CD4-positive, CD25-positive, alpha-beta regulatory T cell (primary cell): Measurements from ENCODE around the gene MYLK2. TPM values are rescaled to one million over a fixed set of nuclear protein-coding genes. Genes with fewer than 3 reads are reported as not detected.
"Not testable (repeated sequence)": the region's sequence is repeated elsewhere in the genome, so short reads cannot be mapped to it uniquely, and the experiment has no call there.

ENCODE experiments used
- ATAC-seq, 2 donors: fragments of 150-1000 bp; cut with Tn5 transposase; one replicate each; pipeline ENCODE4 v1.10.0; 2021; ENCODE audit warnings: low read depth in 2 of 2, moderate number of reproducible peaks in 2 of 2, moderate library complexity in 1 of 2
- DNase-seq, 3 donors: peaks; one replicate each; pipeline versions ENCODE4 v3.0.0 to v3.0.0-alpha.2; 2012 to 2022; ENCODE audit warnings: mixed read lengths in 1 of 3
- H3K27ac ChIP-seq: one replicate; pipeline ENCODE4 v1.7.0; 2013; ENCODE audit warnings: mild to moderate bottlenecking, low read length; ENCODE audit not compliant: insufficient read depth, poor library complexity, severe bottlenecking
- H3K27me3 ChIP-seq: one replicate; pipeline ENCODE4 v1.7.0; 2013; ENCODE audit warnings: low read length; ENCODE audit not compliant: control insufficient read depth, insufficient read depth
- H3K36me3 ChIP-seq: one replicate; pipeline ENCODE4 v1.7.0; 2013; ENCODE audit warnings: mild to moderate bottlenecking, low read length, moderate library complexity; ENCODE audit not compliant: control insufficient read depth, insufficient read depth
- H3K4me1 ChIP-seq: 2 replicates; pipeline ENCODE4 v1.7.0; 2013; ENCODE audit warnings: mild to moderate bottlenecking, low read length; ENCODE audit not compliant: insufficient read depth, control insufficient read depth, poor library complexity, severe bottlenecking
- H3K4me3 ChIP-seq: one replicate; pipeline ENCODE4 v1.7.0; 2013; ENCODE audit warnings: low read depth, mild to moderate bottlenecking, low read length, moderate library complexity
- H3K9me3 ChIP-seq, 2 experiments: 1 replicate in 1 of 2; 2 replicates in 1 of 2; pipeline ENCODE4 v1.7.0; 2013; ENCODE audit warnings: low read length in 2 of 2, mild to moderate bottlenecking in 1 of 2, moderate library complexity in 1 of 2; ENCODE audit not compliant: control insufficient read depth in 2 of 2
- H3K27ac Mint-ChIP-seq, 3 donors: one replicate each; pipeline ENCODE4 v1.8.0; 2020 to 2022; ENCODE audit warnings: mild to moderate bottlenecking in 3 of 3, mixed read lengths in 3 of 3, moderate library complexity in 2 of 3
- H3K27me3 Mint-ChIP-seq: one replicate; pipeline ENCODE4 v1.8.0; 2022; ENCODE audit warnings: mild to moderate bottlenecking, mixed read lengths
- H3K36me3 Mint-ChIP-seq: one replicate; pipeline ENCODE4 v1.8.0; 2020; ENCODE audit warnings: mixed read lengths
- H3K4me1 Mint-ChIP-seq, 4 donors: one replicate each; pipeline ENCODE4 v1.8.0; 2020 to 2022; ENCODE audit warnings: mixed read lengths in 4 of 4, mild to moderate bottlenecking in 1 of 4
- H3K4me3 Mint-ChIP-seq, 4 donors: one replicate each; pipeline ENCODE4 v1.8.0; 2020 to 2022; ENCODE audit warnings: mild to moderate bottlenecking in 4 of 4, mixed read lengths in 4 of 4, moderate library complexity in 3 of 4
- H3K9me3 Mint-ChIP-seq, 7 donors: one replicate each; pipeline ENCODE4 v1.8.0; 2020 to 2022; ENCODE audit warnings: mixed read lengths in 7 of 7, mild to moderate bottlenecking in 3 of 7, moderate library complexity in 2 of 7
- polyA plus RNA-seq, 4 donors: library from polyadenylated mRNA; unstranded; fragments of 300-500 nt; fragmentation: Illumina TruSeq; gene quantifications; one replicate each; pipeline ENCODE4 v1.2.3, GENCODE V29; 2021
- total RNA-seq: library from RNA; stranded (reverse); gene quantifications from one replicate; pipeline ENCODE4 v1.2.3, GENCODE V29; 2022

Gene MYLK2
- total and polyA plus RNA-seq, 5 donors from 2014 or later = not detected

- no peaks in the 10 kb centered on the region for H3K9me3 ChIP-seq
- ATAC-seq = no peak
- H3K4me3 Mint-ChIP-seq = no peak overlapping the region
- no peaks in the 10 kb centered on the region for H3K36me3 Mint-ChIP-seq
- H3K27ac ChIP-seq = no peak overlapping the region
- no peak for DNase-seq
- H3K4me1 ChIP-seq = peaks cover 6% of the 10 kb centered on the region
- no peaks in the 10 kb centered on the region for H3K27me3 Mint-ChIP-seq
- no peak overlapping the region for H3K4me3 ChIP-seq
- no peaks in the 10 kb centered on the region for H3K27me3 ChIP-seq
- H3K4me1 Mint-ChIP-seq = peaks cover 0 to 13% (median 1%) of the 10 kb centered on the region in 4 donors
- no peaks in the 10 kb centered on the region for H3K36me3 ChIP-seq
- H3K27ac Mint-ChIP-seq = no peak overlapping the region
- no peaks in the 10 kb centered on the region for H3K9me3 Mint-ChIP-seq
Measured at GRCh38 chr20:31824125-31824485, 4.9 kb downstream of the MYLK2 start.

- H3K4me1 Mint-ChIP-seq = peaks cover 0 to 13% (median 1%) of the 10 kb centered on the region in 4 donors
Measured at GRCh38 chr20:31824554-31825313, 5.6 kb downstream of the MYLK2 start.

GRCh38 chr20:31826074-31826473 is 6.9 kb downstream of the MYLK2 start:
- no peak overlapping the region for H3K27ac Mint-ChIP-seq
- no peak for DNase-seq
- no peaks in the 10 kb centered on the region for H3K36me3 Mint-ChIP-seq
- Histone ChIP-seq H3K27ac (no peak overlapping the region), H3K36me3 (no peaks in the 10 kb centered on the region), H3K4me3 (no peak overlapping the region), H3K27me3 (no peaks in the 10 kb centered on the region), H3K4me1 (peaks cover 6% of the 10 kb centered on the region), H3K9me3 (no peaks in the 10 kb centered on the region)
- no peaks in the 10 kb centered on the region for H3K27me3 Mint-ChIP-seq
- no peaks in the 10 kb centered on the region for H3K9me3 Mint-ChIP-seq
- ATAC-seq = no peak
- no peak overlapping the region for H3K4me3 Mint-ChIP-seq
- peaks cover 0 to 13% (median 1%) of the 10 kb centered on the region in 4 donors for H3K4me1 Mint-ChIP-seq

More at GRCh38 chr20:31824554-31825313, 5.6 kb downstream of the MYLK2 start:
- H3K9me3 ChIP-seq = no peaks in the 10 kb centered on the region
- no peaks in the 10 kb centered on the region for H3K27me3 Mint-ChIP-seq
- no peak overlapping the region for H3K4me3 ChIP-seq
- no peak overlapping the region for H3K4me3 Mint-ChIP-seq
- no peaks in the 10 kb centered on the region for H3K9me3 Mint-ChIP-seq
- ATAC-seq (no peak), DNase-seq (no peak)
- no peaks in the 10 kb centered on the region for H3K36me3 ChIP-seq
- no peaks in the 10 kb centered on the region for H3K27me3 ChIP-seq
- H3K27ac ChIP-seq = no peak overlapping the region
- no peaks in the 10 kb centered on the region for H3K36me3 Mint-ChIP-seq
- peaks cover 6% of the 10 kb centered on the region for H3K4me1 ChIP-seq
- no peak overlapping the region for H3K27ac Mint-ChIP-seq

GRCh38 chr20:31827059-31827458 is 7.9 kb downstream of the MYLK2 start:
- H3K4me1 ChIP-seq = peaks cover 6% of the 10 kb centered on the region
- Mint-ChIP-seq H3K36me3 (no peaks in the 10 kb centered on the region), H3K9me3 (no peaks in the 10 kb centered on the region), H3K27ac (no peak overlapping the region), H3K4me3 (no peak overlapping the region), H3K4me1 (peaks cover 0 to 13% (median 1%) of the 10 kb centered on the region in 4 donors), H3K27me3 (no peaks in the 10 kb centered on the region)
- no peaks in the 10 kb centered on the region for H3K9me3 ChIP-seq
- H3K27me3 ChIP-seq = no peaks in the 10 kb centered on the region
- no peak for DNase-seq
- H3K4me3 ChIP-seq = no peak overlapping the region
- H3K36me3 ChIP-seq = no peaks in the 10 kb centered on the region
- no peak overlapping the region for H3K27ac ChIP-seq
- ATAC-seq = no peak

DNA sequence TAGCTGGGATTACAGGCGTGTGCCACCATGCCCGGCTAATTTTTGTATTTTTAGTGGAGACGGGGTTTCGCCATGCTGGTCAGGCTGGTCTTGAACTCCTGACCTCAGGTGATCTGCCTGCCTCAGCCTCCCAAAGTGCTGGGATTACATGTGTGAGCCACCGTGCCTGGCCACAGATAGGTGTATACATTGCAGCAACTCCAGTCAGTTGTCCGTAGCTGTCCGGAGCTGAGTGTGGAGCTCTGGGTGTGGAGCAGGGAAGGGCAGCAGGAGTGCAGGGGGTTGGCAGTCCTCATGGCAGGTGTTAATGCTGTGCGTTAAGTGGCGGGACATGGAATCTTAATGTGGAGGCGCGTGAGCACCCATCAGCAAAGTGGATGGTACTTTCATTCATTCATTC is 8.9 kb downstream of the MYLK2 start:
- not testable (repeated sequence) for H3K36me3 Mint-ChIP-seq, DNase-seq, H3K4me3 ChIP-seq, H3K27ac ChIP-seq, H3K36me3 ChIP-seq, ATAC-seq, H3K4me3 Mint-ChIP-seq, H3K9me3 Mint-ChIP-seq, H3K27me3 ChIP-seq, H3K9me3 ChIP-seq, H3K27ac Mint-ChIP-seq, H3K4me1 ChIP-seq, H3K27me3 Mint-ChIP-seq, H3K4me1 Mint-ChIP-seq

DNA sequence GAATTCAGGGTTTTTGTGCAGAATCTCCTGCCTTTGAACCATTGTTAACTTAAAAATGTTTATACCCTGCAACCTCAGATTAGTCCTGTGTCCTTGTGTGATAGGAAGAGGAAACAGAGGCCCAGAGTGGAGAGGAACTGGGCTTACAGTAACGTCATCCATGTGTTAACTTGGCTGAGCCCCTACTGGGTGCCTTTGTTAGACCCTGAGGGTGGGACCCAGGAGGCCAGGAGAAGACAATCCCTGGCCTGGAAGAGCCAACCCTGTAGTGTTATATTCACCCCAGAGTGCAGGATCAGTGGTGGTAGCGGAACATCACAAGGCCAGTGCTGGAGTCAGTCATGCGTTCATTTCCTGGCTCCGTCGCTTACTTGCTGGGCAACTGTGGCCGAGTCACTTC is 10.6 kb downstream of the MYLK2 start:
- Histone ChIP-seq H3K27me3 (no peaks in the 10 kb centered on the region), H3K4me3 (no peak overlapping the region), H3K27ac (no peak overlapping the region), H3K4me1 (no peaks in the 10 kb centered on the region), H3K36me3 (no peaks in the 10 kb centered on the region), H3K9me3 (no peaks in the 10 kb centered on the region)
- Mint-ChIP-seq H3K4me1 (peaks cover 0 to 2% (median 0%) of the 10 kb centered on the region in 4 donors), H3K27ac (no peak overlapping the region), H3K36me3 (no peaks in the 10 kb centered on the region), H3K4me3 (no peak overlapping the region), H3K27me3 (no peaks in the 10 kb centered on the region), H3K9me3 (no peaks in the 10 kb centered on the region)
- DNase-seq (no peak), ATAC-seq (no peak)

DNA sequence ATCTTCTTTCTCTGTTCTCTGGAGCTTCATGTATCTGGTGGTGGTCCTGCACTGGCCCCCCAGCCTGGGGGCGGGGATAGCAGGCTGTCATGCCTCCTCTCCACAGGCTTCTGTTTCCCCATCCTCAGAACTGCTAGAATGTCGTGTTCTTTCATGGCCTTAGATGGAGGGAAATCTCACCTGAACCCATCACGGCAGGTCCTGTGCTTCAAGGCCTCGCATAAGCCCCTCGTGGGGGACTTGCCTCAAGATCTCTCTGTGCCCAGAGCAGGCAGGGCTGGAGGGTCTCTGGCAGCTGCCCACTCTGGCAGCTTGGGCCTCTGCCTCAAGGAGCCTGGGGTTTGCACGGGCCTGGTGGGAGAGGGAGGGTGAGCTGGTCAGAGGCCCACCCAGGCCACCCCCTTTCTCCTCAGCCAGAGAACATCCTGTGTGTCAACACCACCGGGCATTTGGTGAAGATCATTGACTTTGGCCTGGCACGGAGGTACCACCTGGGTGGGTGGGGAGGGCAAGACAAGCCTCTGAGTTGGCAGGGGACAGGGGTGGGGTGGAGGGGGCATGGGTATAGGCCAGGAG is 11.3 kb downstream of the MYLK2 start:
- H3K27ac Mint-ChIP-seq = no peak overlapping the region
- H3K4me3 Mint-ChIP-seq = no peak overlapping the region
- ATAC-seq (no peak), DNase-seq (no peak)
- Histone ChIP-seq H3K27me3 (no peaks in the 10 kb centered on the region), H3K4me3 (no peak overlapping the region), H3K36me3 (no peaks in the 10 kb centered on the region), H3K4me1 (no peaks in the 10 kb centered on the region), H3K9me3 (no peaks in the 10 kb centered on the region), H3K27ac (no peak overlapping the region)
- no peaks in the 10 kb centered on the region for H3K36me3 Mint-ChIP-seq
- H3K27me3 Mint-ChIP-seq = no peaks in the 10 kb centered on the region
- H3K4me1 Mint-ChIP-seq = peaks cover 0 to 2% (median 0%) of the 10 kb centered on the region in 4 donors
- no peaks in the 10 kb centered on the region for H3K9me3 Mint-ChIP-seq

DNA sequence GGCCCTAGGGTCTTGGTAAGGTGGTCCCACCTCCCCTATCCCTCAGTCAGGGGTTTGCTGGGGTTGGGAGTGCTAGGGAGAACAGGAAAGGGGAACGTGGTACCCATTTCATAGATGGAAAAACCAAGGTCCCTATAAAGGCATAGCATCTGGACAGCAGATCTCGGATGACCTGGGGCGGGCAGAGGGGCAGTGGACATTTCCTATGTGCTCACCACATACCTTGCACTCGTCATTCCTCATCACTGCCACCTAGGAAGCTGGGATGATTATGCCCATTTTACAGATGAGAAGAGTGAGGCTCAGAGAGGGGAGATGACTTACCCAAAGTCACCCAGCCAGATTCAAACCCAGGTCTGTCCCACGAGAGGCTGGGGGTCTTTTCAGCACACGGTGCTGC is 12.1 kb downstream of the MYLK2 start:
- Mint-ChIP-seq H3K36me3 (no peaks in the 10 kb centered on the region), H3K27ac (no peak overlapping the region), H3K4me3 (no peak overlapping the region), H3K27me3 (no peaks in the 10 kb centered on the region), H3K4me1 (peaks cover 0 to 4% (median 2%) of the 10 kb centered on the region in 4 donors), H3K9me3 (no peaks in the 10 kb centered on the region)
- no peak overlapping the region for H3K4me3 ChIP-seq
- no peaks in the 10 kb centered on the region for H3K27me3 ChIP-seq
- no peak for ATAC-seq
- no peaks in the 10 kb centered on the region for H3K9me3 ChIP-seq
- DNase-seq = no peak
- H3K36me3 ChIP-seq = no peaks in the 10 kb centered on the region
- H3K4me1 ChIP-seq = peaks cover 6% of the 10 kb centered on the region
- H3K27ac ChIP-seq = no peak overlapping the region
